ENCODE measurements around the gene ILKAP.
A peak's percentile ranks its signal among the peaks of the same experiment; 100 is the strongest.

The ILKAP gene

DNA sequence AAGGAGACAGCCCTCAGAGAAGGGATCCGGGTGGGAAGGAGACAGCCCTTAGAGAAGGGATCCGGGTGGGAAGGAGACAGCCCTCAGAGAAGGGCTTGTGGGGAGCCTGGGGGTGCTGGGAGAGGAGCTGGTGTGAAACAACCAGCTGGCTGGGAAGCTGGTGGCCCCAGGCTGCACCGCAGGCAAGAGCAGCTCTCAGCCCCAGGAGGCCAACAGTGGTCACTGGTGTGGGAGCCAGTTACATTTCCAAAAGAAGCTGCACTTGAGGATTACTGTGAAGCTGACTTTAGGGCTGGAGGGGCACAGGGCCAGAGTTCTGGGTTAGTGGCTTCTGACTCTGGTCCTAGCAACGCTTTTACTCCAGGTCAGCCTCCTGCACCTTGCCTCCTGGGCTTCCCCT, 33.1 kb upstream of the ILKAP start:
- no peak for DNase-seq

DNA sequence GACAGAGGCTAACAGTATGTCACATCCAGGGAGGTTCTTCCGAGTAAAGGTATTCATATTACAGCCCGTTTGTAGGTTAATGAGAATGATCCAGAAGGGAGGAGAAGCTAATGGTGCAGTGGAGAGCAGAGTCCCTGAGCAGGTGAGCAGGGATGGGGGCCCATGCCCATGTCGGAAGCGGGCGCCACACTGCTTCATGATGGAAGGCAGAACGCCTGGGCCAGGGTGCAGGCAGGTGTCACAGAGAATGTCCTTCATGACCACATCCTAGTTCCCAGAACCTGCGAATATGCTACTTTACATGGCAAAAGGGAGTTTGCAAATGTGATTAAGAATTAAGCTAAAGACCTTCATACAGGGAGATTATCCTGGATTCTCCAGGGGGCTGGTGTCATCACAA, 32.4 kb upstream of the ILKAP start:
- DNase-seq = no peak

DNA sequence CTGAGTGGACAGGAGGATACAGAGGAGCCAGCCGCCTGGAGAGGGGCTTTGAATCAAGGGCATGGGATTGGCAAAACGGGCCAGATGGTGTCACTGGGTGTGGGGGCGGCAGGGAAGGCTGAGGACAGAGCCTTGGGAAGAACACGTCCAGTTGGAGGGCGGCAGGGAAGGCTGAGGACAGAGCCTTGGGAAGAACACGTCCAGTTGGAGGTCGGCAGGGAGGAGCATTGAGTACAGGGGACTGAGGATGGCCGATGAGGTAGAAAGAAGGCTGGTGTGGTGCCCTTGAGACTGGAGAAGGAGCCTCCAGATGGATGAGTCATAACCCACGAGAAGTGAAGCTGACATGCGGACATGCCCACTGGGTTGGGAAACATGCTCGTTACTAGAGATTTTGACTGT, 31.8 kb upstream of the ILKAP start:
- no peak for DNase-seq

DNA sequence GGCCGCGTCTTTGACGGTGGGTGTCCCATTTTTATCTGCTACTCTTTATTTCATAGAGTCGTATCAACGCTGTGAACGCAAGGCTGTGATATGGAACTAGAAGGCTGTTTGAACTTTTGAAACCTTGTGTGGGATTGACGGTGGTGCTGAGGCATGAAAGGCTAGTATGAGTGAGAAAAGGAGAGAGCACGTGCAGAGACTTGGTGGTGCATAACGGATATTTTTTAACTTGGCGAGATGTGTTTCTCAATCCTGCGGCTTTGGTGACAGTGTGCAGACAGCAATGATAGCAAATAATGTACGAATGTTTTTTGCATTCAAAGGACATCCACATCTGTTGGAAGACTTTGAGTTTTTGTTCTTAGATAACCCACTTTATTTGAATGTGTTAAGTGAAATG, 30.1 kb upstream of the ILKAP start:
- DNase-seq = no peak

DNA sequence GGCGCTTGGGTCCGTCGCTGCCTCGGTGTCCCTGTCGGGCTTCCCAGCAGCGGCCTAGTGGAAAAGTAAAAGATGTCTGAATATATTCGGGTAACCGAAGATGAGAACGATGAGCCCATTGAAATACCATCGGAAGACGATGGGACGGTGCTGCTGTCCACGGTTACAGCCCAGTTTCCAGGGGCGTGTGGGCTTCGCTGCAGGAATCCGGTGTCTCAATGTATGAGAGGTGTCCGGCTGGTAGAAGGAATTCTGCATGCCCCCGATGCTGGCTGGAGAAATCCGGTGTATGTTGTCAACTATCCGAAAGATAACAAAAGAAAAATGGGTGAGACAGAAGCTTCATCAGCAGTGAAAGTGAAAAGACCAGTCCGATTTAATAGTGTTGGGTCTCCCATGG, 28.3 kb upstream of the ILKAP start:
- DNase-seq = no peak

DNA sequence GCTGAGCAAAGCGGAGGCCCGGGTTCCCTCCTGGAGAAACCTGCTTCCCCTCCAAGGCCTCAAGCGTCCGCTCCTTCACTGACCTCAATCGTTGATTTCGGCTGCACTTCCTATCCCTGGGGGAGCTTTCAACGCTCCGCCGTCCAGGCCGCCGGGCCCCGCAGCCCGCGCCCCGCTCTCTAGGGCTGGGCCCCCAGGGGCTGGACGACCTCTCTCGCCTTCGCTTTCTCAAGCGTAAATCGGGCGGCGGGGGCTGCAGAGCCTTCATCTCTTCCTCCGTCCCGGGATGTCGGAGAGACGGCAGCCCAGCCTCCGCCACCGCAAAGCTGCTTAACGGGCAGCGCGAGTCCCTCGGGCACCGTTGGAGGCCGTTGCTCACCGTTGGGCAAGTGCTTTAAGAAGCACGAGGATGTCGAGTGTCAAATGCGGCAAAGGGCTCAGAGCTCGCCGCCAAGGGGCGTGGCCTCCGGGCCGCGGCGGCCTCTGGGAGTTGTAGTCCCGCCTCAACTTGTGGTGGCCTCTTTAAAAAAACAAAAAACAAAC, 27.8 kb upstream of the ILKAP start:
- DNase-seq = peak; percentile 72 to 77

DNA sequence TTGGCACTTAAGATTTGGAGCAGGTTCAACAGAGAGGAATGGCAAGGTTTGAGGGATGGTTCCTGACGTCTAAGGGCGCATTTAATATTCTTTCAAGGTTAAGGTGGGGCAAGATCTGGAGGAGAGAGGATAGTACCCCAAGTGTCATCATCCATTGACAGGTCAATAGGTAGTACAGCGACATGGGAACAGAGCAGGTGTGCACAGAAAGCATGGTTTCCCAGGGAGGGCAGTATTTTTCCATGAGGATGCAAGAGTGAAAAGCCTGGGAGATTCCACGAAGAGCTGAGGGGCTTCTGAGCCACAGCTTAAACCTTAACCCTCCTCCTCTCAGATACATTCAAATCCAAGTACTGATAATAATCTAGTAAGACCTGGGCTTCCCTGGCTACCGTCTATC, 27.2 kb upstream of the ILKAP start:
- DNase-seq = no peak

DNA sequence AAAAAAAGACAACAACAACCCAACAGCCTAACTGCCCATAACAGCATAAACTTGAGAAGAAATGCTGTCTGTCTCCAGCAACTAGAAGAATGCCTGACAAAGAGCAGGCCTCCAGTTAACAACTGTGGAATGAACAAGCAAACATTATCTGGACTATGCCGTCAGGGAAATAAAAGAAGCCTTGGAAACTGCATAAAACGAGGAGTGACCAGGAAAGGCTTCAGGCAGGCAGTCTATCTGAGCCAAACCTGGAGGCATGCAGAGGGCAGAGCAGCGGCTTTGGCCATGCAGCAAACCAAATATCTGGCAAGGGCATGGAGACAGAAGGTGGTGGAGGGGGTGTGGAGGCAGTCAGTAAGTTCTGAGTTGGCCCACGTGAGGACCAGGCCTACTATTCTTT, 25.2 kb upstream of the ILKAP start:
- DNase-seq = no peak

DNA sequence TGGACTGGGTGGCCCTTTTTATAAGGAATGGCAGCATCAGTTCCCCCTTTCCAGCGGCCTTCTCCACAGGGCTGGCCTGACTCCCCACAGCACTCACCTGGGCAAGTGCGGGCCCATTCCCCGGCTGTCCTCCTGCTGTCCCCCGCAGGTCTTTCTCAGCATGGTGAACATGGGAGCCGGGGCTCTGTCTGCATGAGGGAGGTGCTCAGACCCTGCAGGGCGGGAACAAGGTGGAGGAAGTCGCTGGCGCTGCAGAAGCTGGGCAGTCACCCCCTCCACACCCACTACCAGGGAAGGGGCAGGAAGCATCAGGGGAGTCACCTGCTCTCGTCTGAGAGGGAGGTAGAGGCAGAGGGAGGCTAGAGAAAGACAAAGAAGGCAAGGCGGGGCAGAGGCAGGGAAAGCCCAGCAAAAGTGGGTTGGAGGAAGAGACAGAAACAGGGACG, 24.1 kb upstream of the ILKAP start:
- DNase-seq = no peak

DNA sequence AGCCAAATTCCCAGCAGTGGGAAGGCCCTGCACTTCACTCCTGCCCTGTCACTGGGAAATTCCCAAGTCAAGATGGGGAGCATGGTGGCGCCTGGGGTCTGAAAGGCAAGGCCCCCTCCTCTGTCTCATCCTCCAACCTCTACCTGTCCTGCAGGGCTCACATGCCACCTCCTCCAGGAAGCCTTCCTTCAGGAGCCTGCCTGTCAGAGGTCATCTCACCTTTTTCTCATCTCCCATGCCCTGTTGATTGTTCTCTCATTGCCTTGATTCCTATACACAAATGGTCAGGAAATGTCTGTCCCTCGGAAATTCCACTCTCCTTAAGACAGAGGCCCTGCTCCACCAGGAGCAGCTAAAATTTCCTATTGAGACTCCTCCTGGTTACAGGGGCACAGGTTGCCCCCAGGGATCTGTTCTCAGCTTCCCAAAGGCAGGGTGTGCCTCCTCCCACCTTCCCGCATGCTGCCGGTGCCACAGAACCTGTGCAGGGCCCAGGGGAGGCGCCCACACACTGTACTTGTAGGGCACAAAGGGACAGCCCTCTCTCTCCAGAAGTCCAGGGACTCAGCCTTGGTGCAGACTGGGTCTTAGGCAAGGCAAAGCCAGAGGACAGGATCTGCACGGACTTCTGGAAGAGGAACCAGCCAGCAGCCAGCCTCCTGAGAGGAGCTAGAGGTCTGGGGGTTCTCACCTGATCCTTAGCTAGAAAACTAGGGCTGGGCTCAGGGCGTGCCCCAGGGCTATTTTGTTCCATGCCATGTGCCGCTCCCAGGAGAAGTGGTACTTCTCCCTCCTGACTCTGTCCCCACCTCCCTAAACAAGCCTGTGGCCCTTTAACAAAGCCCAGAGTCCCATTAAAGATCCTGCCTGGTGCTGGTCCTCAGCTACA, 23.4 kb upstream of the ILKAP start:
- no peak for DNase-seq

DNA sequence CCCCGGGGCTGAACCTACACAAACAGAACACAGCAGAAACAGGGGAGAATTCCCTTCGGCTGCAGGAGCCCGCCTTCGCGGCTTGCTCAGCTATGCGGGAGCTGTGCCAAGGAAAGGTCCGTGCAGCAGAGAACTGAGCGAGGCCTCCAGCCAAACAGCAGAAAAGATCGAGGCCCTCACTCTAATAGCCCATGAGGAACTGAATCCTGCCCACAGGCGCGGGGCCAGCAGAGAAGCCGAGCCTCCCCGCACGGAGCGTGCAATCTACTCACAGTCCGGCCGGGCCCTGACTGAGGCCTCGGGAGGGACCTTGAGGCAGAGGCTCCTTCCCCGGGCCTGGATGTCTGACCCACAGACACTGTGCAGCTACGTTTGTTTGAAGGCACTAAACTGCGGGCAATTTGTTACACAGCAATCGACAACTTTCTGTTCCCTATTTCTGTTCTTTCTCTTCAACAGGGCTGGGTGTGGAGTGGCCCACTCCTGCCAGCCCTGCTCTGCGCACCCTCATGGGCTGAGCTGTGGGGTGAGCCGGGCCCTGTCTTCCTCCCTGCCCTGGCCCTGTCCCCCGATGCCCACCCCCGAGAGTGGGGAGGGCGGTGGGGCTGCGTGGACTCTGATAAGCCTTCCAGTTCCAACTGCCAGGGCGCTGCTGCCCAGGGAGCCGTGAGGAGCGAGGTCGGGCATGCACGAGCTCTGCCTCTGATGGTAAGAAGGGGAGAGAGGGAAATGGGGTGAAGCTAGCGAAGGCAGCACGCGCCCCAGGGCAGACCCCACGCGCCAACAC, 22.6 kb upstream of the ILKAP start:
- no peak for DNase-seq

DNA sequence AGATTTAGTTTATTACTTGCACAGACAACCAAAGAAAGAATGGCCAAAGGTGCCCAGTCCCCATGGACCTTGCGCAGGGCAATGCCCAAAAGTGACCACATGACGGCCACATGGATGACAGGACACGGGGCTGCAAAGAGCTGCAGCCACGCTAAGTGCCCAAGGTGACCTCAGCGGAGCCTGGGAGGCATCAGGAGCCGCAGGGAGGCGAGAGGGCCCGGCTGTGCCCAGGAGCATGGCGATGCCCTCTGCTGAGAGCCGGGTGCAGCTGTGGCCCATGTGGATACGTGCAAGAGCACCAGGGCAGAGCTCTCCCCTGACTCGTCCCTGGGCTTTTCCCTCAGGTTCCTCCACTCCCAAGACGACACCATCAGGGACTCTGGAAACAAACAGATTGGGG, 21.6 kb upstream of the ILKAP start:
- DNase-seq = no peak

DNA sequence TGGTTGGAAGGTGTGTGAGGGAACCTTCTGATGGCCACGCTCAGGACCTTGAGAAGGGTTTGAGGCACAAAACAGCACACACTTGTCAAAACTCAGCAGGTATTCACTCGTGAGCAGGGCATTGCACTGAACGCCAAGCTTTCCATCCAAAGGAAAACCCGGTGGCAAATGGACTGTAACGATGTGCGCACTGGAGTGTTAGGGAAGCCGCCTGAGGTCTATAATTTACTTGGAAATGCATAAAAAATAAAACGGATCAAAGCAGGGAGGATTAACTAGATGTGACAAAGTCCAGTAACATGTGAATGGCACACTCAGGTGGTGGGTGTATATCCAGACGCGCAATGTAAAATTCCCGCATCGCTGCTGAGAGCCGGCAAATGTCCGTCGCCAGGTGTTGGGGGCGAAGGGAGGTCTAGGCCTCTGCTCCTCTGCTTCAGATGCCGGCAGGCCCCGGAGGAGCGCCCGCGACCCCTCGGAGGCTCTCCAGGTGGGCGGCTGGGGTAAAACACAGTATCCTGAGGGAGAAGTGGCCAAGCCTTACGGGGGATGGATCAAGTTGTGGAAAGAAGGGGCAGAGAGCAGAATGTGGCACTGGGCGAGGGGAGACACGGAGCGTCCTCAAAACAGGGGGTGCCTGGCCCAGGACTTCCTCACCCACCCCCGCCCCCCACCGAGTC, 21.0 kb upstream of the ILKAP start:
- no peak for DNase-seq

DNA sequence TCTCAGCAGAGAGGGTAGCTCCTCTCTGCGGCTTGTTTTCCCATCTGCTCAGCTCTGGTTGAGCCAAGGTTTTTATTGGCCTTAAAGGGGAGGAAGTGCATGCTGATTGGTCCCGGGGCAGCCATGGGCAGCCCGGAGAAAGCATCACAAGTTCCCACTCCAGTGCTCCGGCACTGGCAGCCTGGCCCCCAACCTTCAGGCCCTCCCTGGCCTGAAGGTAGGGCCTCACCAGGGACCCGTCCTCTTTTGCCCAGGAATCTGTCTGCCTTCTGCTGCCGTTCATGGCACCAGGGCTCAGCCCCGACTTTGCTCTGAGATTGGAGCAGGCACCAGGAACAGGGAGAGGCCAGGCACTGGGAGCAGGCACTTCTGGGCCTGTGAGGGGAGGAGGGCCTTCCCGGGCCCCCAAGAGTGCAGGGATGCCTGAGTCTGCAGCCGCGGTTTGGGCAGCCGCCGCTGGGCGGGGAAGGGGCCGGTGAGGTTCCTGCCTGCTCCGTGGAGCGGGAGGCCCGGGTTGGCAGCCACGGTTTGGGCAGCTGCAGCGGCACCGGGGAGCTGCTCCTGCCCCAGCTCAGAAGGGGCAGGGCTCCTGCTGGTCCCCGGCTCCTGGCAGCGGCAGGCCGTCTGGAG, 17.5 kb upstream of the ILKAP start:
- no peak for DNase-seq

DNA sequence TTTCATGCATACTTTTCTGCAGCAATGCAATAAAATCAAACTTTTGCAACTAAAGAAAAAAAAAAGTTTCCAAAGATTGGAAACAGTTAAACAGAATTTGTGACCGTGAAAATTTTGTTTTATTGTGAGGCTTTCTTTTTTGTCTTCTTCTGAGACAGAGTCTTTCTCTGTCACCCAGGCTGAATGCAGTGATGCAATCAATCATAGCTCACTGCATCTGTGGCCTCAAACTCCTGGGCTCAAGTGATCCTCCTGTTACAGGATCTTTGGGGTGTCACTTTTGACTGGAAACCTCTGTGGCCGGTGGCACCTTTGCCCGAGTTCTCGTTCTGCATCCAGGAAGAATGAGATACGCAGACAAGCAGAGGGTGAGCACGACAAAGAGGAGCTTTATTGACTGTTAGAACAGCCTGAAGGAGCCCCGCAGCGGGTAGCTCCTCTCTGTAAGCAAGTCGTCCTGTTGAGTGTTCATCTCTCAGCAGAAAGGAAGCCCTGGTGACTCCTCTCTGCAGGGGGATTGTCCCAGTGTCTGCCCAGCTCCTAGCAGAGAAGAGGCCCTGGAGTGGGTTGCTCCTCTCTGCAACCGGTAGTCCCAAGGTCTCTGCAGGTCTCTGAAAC, 16.9 kb upstream of the ILKAP start:
- no peak for DNase-seq

DNA sequence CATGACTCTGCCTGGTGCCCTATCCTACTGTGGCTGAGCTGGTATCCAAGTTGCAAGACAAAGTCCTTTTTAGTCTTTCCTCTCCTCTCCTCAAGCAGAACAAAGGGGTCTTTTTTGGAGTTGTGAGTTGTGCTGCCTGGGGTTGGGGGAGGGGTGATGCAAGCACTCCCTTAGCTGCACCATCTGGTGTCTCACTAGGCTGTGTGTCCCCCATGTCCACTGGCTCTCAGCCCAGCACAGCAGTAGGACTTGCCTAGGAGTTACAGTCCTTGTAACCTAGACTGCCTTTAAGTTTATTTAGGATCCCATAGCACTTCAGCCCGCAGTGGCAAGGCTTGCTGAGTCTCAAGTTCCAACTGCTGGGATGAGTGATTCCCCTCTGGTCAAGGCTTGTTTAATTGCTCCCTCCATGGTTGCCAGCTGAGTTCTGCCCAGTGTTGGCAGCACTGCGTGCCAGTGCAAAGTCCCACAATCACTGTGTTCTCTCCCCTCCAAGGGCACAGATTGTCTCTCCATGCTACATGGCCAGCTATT, 13.2 kb upstream of the ILKAP start:
- DNase-seq = no peak

DNA sequence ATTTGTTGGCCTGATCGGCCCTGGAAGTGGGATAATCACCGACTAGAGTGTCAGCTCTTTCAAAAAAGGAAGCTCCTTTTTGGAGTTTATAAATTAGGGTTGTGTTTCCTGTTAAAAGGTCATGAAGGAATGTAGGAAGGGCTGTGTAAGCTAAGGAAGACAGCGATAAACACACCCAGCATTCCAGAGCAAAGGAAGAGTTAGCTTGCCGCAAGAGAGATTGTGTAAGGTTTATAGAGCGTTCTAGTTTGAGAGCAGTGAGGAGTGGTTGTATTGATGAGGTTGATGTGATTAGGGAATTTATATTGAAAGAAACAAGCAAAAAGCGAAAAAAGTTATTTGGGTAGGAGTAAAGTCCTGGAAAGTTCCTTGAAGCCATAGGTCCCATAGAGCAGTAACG, 3.5 kb upstream of the ILKAP start:
- DNase-seq = no peak

DNA sequence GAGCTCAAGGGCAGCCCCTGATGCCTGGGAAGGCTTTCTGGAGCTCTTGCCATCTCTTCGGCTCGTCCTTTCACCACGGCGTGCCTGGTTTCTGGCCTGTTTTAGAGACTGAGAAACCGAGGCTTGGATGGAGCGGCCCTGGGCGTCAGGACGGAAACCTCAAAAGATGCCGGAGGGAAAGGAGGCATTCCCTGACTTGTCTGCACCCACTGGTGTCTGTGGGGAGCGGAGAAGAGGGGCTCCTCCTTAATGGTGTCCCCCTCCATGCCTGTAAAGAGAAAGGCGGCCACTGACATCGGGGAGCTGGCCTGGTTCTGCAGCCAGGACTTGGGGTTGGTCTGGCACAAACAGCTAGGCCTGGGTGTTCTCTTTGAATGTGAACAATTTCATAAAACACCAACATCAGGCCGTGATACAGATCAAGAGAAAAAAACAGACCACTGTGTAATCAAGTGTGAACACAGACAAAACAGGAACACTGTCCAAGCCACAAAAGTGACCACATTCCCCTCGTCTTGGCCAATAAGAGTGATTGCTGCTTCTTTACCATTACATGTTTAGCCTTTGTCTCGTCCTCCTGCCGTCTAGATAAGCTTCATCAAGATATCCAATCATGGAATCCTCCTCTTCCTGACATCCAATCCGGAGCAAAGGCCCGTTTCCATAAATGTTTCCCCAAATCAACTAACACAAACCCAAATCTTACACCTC, 633 bp upstream of the ILKAP start:
- no peak for DNase-seq

DNA sequence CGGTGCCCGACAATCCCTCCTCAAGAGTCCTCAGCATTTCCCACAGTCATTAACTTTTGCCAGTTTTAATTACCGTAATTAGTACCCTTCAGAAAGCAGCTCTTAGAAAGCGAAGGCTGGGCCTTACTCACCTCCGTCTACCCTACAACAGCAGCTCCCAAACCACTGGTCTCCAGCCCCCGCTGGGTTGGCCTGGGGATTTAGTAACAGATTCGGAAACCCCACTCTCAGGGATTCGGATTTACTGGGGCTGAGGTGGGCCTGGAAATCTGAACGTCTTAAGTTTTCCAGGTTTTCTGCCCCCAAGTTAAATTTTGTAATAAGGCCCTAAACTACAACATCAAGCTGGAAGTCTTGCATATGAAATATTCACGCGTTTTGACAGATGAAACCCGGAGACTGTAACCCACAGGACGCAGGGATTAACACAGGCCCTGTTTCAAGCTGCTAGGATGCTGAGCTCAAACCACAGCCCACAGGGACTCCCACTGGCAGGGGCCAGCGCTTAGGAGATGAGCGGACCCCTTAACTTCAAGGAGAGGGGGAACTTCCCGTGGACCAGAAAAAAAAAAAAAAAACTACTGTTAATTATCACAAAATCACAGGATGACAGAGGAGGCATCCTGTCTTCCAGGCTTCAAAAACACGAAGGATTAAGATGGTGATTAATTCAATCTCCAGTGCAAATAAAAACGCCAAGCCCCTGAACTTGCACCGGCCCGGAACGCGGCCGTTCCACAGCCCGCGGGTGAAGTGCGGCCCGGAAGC, 985 bp downstream of the ILKAP start:
- no peak for DNase-seq

DNA sequence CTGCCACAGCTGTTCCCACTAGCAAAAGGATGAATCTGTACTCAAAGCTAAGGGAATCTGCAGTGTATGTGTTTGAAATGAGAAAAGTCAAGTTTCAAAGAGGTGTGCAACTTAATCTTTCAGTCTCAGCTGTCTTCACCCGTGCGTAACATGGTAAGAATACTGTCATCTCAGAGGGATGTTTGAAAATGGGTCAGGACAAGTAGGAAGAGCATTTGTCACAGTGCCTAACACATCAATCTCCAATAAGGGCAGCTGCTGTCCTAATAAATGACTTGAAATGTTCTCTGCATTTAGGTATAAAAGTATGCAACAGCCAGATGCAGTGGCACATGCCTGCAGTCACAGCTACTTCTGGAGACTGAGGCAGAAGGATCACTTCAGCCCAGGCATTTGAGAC, 13.1 kb downstream of the ILKAP start:
- DNase-seq = no peak

Data from stimulated activated CD4-positive, alpha-beta T cell treated with anti-CD3 and anti-CD28 coated beads, Interleukin-4, amount 100 ng/mL, for 4 hours (primary cell).